ENCODE results near the gene CBLN2. TPM values are rescaled to one million over a fixed set of nuclear protein-coding genes. Genes with fewer than 3 reads are reported as not detected.

CBLN2 gene
- total RNA-seq (2021): 7.5 and 9.7 TPM in 2 replicates
- percentile 26 among the genes with signal in this experiment for Bru-seq, nascent RNA
- percentile 36 among the genes with signal in this experiment for BruChase-seq, experiment 1, labeled RNA remaining after a 2-hour chase
- BruChase-seq, experiment 2, labeled RNA remaining after a 6-hour chase: percentile 35 among the genes with signal in this experiment
- long read RNA-seq, transcript CBLN2-201 (5 exons, 2,945 nt): major isoform, 5 of 15 reads
- long read RNA-seq, partial matches to known transcripts: 0 of 15 reads
- long read RNA-seq, other reads (novel, unspliced or antisense): 7 of 15 reads

- H3K27ac ChIP-seq (ENCODE audit: low read depth, low read length, poor library complexity, severe bottlenecking): no peak within 1 kb of the TSS
- peaks cover 7% of the 10 kb centered on the region for H3K4me1 ChIP-seq (ENCODE audit: insufficient read depth, low read length, poor library complexity, severe bottlenecking)
- BruUV-seq (replicated peaks): no TSS peak
- intact Hi-C loops (cut with micrococcal nuclease; ENCODE audit: unreplicated experiment): loop anchor here (5.0 to 10.0 kb wide), 4 partner anchors 449 to 1842 kb away; no protein-coding TSS in a partner anchor
- H3K27me3 ChIP-seq (replicated peaks; ENCODE audit: insufficient read depth, low read depth, low read length, poor library complexity): peaks cover 22% of the 10 kb centered on the region
- H3K4me3 ChIP-seq (ENCODE audit: low read depth, low read length, poor library complexity, severe bottlenecking): peak within 1 kb of the TSS; percentile 51
- POLR2A ChIA-PET (ENCODE audit: low non-redundant PET): no interaction called here
- CTCF ChIA-PET: interaction anchor here (0.7 to 1.9 kb wide), 2 partner anchors 1146 to 1694 kb away, joined by 5 to 9 read pairs; no protein-coding TSS in a partner anchor
- DNase-seq (ENCODE audit: low spot score): peak; percentile 86
- TF ChIP-seq EZH2 (IDR thresholded peaks at IDR 0.05; ENCODE audit: borderline replicate concordance, low read depth, low read length, poor library complexity, severe bottlenecking): no peak
- TF ChIP-seq CTCF (conservative IDR thresholded peaks at IDR 0.05; ENCODE audit: low read depth, low read length): peak; percentile 84
- no peaks in the 10 kb centered on the region for H3K9me3 ChIP-seq (ENCODE audit: low read depth, low read length, poor library complexity, severe bottlenecking)
- no peaks in the 10 kb centered on the region for H3K36me3 ChIP-seq (ENCODE audit: insufficient read depth, low read length, poor library complexity, severe bottlenecking)
Observed at GRCh38 chr18:72544092-72544886, at the start of gene CBLN2. TSS of gene CBLN2 (minus strand) at chr18:72544342. CDS start at chr18:72542160, 2,182 bp downstream.

- intact Hi-C loops (cut with micrococcal nuclease; ENCODE audit: unreplicated experiment): no loop called here
- Histone ChIP-seq H3K4me1 (ENCODE audit: insufficient read depth, low read length, poor library complexity, severe bottlenecking) (no peaks in the 10 kb centered on the region), H3K36me3 (ENCODE audit: insufficient read depth, low read length, poor library complexity, severe bottlenecking) (no peaks in the 10 kb centered on the region), H3K27ac (ENCODE audit: low read depth, low read length, poor library complexity, severe bottlenecking) (no peak overlapping the region), H3K9me3 (ENCODE audit: low read depth, low read length, poor library complexity, severe bottlenecking) (no peaks in the 10 kb centered on the region), H3K27me3 (replicated peaks; ENCODE audit: insufficient read depth, low read depth, low read length, poor library complexity) (no peaks in the 10 kb centered on the region), H3K4me3 (ENCODE audit: low read depth, low read length, poor library complexity, severe bottlenecking) (no peak overlapping the region)
- ChIA-PET CTCF (no interaction called here), POLR2A (ENCODE audit: low non-redundant PET) (no interaction called here)
- no peak for DNase-seq (ENCODE audit: low spot score)
- TF ChIP-seq EZH2 (IDR thresholded peaks at IDR 0.05; ENCODE audit: borderline replicate concordance, low read depth, low read length, poor library complexity, severe bottlenecking) (no peak), CTCF (conservative IDR thresholded peaks at IDR 0.05; ENCODE audit: low read depth, low read length) (no peak)
- no TSS peak for BruUV-seq (replicated peaks)
Observed at GRCh38 chr18:72588360-72588759, 44.2 kb upstream of the CBLN2 start.

GRCh38 chr18:72584787-72585186, 40.6 kb upstream of the CBLN2 start:
- CTCF ChIA-PET: no interaction called here
- intact Hi-C loops (cut with micrococcal nuclease; ENCODE audit: unreplicated experiment): no loop called here
- Histone ChIP-seq H3K36me3 (ENCODE audit: insufficient read depth, low read length, poor library complexity, severe bottlenecking) (no peaks in the 10 kb centered on the region), H3K27ac (ENCODE audit: low read depth, low read length, poor library complexity, severe bottlenecking) (no peak overlapping the region), H3K27me3 (replicated peaks; ENCODE audit: insufficient read depth, low read depth, low read length, poor library complexity) (no peaks in the 10 kb centered on the region), H3K9me3 (ENCODE audit: low read depth, low read length, poor library complexity, severe bottlenecking) (no peaks in the 10 kb centered on the region), H3K4me1 (ENCODE audit: insufficient read depth, low read length, poor library complexity, severe bottlenecking) (no peaks in the 10 kb centered on the region), H3K4me3 (ENCODE audit: low read depth, low read length, poor library complexity, severe bottlenecking) (no peak overlapping the region)
- TF ChIP-seq EZH2 (IDR thresholded peaks at IDR 0.05; ENCODE audit: borderline replicate concordance, low read depth, low read length, poor library complexity, severe bottlenecking): no peak
- TF ChIP-seq CTCF (conservative IDR thresholded peaks at IDR 0.05; ENCODE audit: low read depth, low read length): no peak
- no TSS peak for BruUV-seq (replicated peaks)
- no peak for DNase-seq (ENCODE audit: low spot score)
- POLR2A ChIA-PET (ENCODE audit: low non-redundant PET): no interaction called here
